K562 (cell line): ENCODE measurements around the gene OPCML. TPM values are rescaled to one million over a fixed set of nuclear protein-coding genes. Genes with fewer than 3 reads are reported as not detected.

ENCODE experiments used
- ATAC-seq: fragments of 200-7000 bp; cut with Tn5 transposase; 3 replicates; pipeline ENCODE4 v1.9.1; 2020; ENCODE audit warnings: moderate library complexity
- BruUV-seq: library from RNA; stranded (reverse); fragments of 400-500 nt; replicated peaks from 2 replicates; lab custom pipeline; 2021; lab: Mats Ljungman, UMichigan
- CTCF ChIA-PET: fragments of 300-600 bp; formaldehyde crosslinking; extraction: SDS; loops from one replicate; lab custom pipeline; 2021; ENCODE audit warnings: low intra/inter-chr PET ratio; lab: Yijun Ruan, JAX
- POLR2A ChIA-PET: fragments of 300-600, 350-650 bp; sonication (Branson Sonifier 250); formaldehyde crosslinking; extraction: SDS; loops from one replicate; lab custom pipeline; 2021; ENCODE audit warnings: antibody characterized with exemption, inconsistent platforms; lab: Yijun Ruan, JAX
- DNase-seq, 4 experiments: peaks; one replicate each; pipeline versions ENCODE4 v3.0.0 to v3.0.0-alpha.2; 2011 to 2018; ENCODE audit warnings: low spot score in 3 of 4, mixed read lengths in 3 of 4; ENCODE audit errors: extremely low read depth in 1 of 4
- FAIRE-seq: peaks from 2 replicates; lab custom pipeline; 2011; peaks lifted over from hg19 to GRCh38; lab: Jason Lieb, UNC
- H2AFZ ChIP-seq: 2 replicates; pipeline ENCODE4 v1.6.0; 2011; ENCODE audit warnings: low read depth, low read length, control low read depth, inconsistent platforms
- H3K27ac ChIP-seq: fragments of 200-600 bp; 3 replicates; pipeline ENCODE4 v1.8.0; 2011; ENCODE audit warnings: low read depth, mild to moderate bottlenecking, control low read depth, inconsistent platforms, low read length, moderate library complexity, mixed read lengths; ENCODE audit errors: extremely low read depth
- H3K27me3 ChIP-seq, 2 experiments: fragments of 300-600 bp in 1 of 2; 2 replicates in 1 of 2; 3 replicates in 1 of 2; pipeline versions ENCODE4 v1.6.0 to v1.8.0; 2011; ENCODE audit warnings: inconsistent platforms in 2 of 2, low read length in 2 of 2, mild to moderate bottlenecking in 1 of 2, mixed read lengths in 1 of 2, moderate library complexity in 1 of 2; ENCODE audit not compliant: control insufficient read depth in 2 of 2, insufficient read depth in 2 of 2
- H3K36me3 ChIP-seq: fragments of 300-600 bp; 3 replicates; pipeline ENCODE4 v1.8.0; 2011; ENCODE audit warnings: mild to moderate bottlenecking, low read length, inconsistent platforms; ENCODE audit not compliant: control insufficient read depth, insufficient read depth
- H3K4me1 ChIP-seq, 2 experiments: fragments of 200-600 bp in 1 of 2; replicated peaks in 1 of 2; 2 replicates in 1 of 2; 3 replicates in 1 of 2; pipeline versions ENCODE4 v1.5.1 to v1.8.0; 2011; ENCODE audit warnings: inconsistent platforms in 2 of 2, low read length in 2 of 2, mild to moderate bottlenecking in 1 of 2, mixed read lengths in 1 of 2, moderate library complexity in 1 of 2; ENCODE audit not compliant: control insufficient read depth in 2 of 2, insufficient read depth in 2 of 2
- H3K4me2 ChIP-seq: 2 replicates; pipeline ENCODE4 v1.6.1; 2011; ENCODE audit warnings: low read length, control low read depth, inconsistent platforms, mixed read lengths; ENCODE audit not compliant: insufficient read depth
- H3K4me3 ChIP-seq: fragments of 200-600 bp; sonication (generic), shearing (Covaris generic); 2 replicates; pipeline ENCODE4 v1.5.1; 2016; ENCODE audit warnings: control low read depth, inconsistent platforms
- H3K79me2 ChIP-seq: fragments of 200-600 bp; 3 replicates; pipeline ENCODE4 v1.8.0; 2011; ENCODE audit warnings: low read length, inconsistent platforms; ENCODE audit not compliant: control insufficient read depth, insufficient read depth
- H3K9ac ChIP-seq, 2 experiments: 2 replicates each; pipeline versions ENCODE4 v1.6.0 to v1.6.1; 2011; ENCODE audit warnings: low read depth in 2 of 2, low read length in 2 of 2, control low read depth in 1 of 2, inconsistent platforms in 1 of 2, mild to moderate bottlenecking in 1 of 2, mixed read lengths in 1 of 2; ENCODE audit not compliant: insufficient read depth in 1 of 2
- H3K9me1 ChIP-seq: one replicate; pipeline ENCODE4 v1.6.0; 2011; ENCODE audit warnings: inconsistent platforms, mild to moderate bottlenecking, low read length, moderate library complexity; ENCODE audit not compliant: control insufficient read depth, insufficient read depth
- H3K9me3 ChIP-seq: replicated peaks from 2 replicates; pipeline ENCODE4 v1.5.1; 2011; ENCODE audit warnings: low read depth, low read length, inconsistent platforms; ENCODE audit not compliant: control insufficient read depth, insufficient read depth
- H4K20me1 ChIP-seq: replicated peaks from 2 replicates; pipeline ENCODE4 v1.6.1; 2011; ENCODE audit warnings: low read length, inconsistent platforms, mixed read lengths; ENCODE audit not compliant: control insufficient read depth, insufficient read depth
- ARID4B ChIP-seq: sonication (generic); formaldehyde crosslinking; IDR thresholded peaks from 2 replicates; pipeline ENCODE4 v1.8.0; 2022; ENCODE audit warnings: mild to moderate bottlenecking, missing genetic modification reagents
- BRF1 ChIP-seq: IDR thresholded peaks from 3 replicates; pipeline ENCODE4 v1.6.1; 2011; ENCODE audit warnings: borderline replicate concordance, mild to moderate bottlenecking; ENCODE audit not compliant: insufficient read length; ENCODE audit errors: extremely low read depth
- DIDO1 ChIP-seq: fragments of 450-650 bp; IDR thresholded peaks from 2 replicates; pipeline ENCODE4 v1.6.1; 2016; ENCODE audit warnings: low read depth, missing biosample characterization, missing genetic modification characterization
- EHMT2 ChIP-seq: fragments of 450-650 bp; IDR thresholded peaks from 2 replicates; pipeline ENCODE4 v1.6.1; 2018; ENCODE audit warnings: antibody characterized with exemption
- HNRNPL ChIP-seq: fragments of 200-400 bp; formaldehyde crosslinking; IDR thresholded peaks from 2 replicates; pipeline ENCODE4 v1.6.1; 2017; ENCODE audit warnings: low read depth, mild to moderate bottlenecking, low read length
- RNF2 ChIP-seq: sonication (generic); IDR thresholded peaks from 2 replicates; pipeline ENCODE4 v1.6.1; 2016
- SFPQ ChIP-seq: fragments of 200-400 bp; formaldehyde crosslinking; IDR thresholded peaks from 2 replicates; pipeline ENCODE4 v1.6.1; 2017; ENCODE audit warnings: mild to moderate bottlenecking, low read depth, low read length, moderate library complexity
- SMARCA5 ChIP-seq: fragments of 450-650 bp; IDR thresholded peaks from 2 replicates; pipeline ENCODE4 v1.6.1; 2016
- SMC3 ChIP-seq: conservative IDR thresholded peaks from 2 replicates; pipeline ENCODE4 v1.6.1; 2011; ENCODE audit warnings: low read depth, low read length, improper control_type of control experiment; ENCODE audit not compliant: insufficient read depth
- TRIM28 ChIP-seq: fragments of 450-650 bp; IDR thresholded peaks from 2 replicates; pipeline ENCODE4 v1.6.1; 2017
- ZFP1 ChIP-seq: fragments of 450-650 bp; formaldehyde crosslinking; IDR thresholded peaks from 2 replicates; pipeline ENCODE4 v1.4.0; 2020; ENCODE audit warnings: mild to moderate bottlenecking, mixed read lengths
- ZNF134 ChIP-seq: fragments of 250-450 bp; sonication (Bioruptor Pico); conservative IDR thresholded peaks from 2 replicates; pipeline ENCODE4 v1.4.0; 2020
- ZNF146 ChIP-seq: IDR thresholded peaks from one replicate; pipeline ENCODE4 v1.6.1; 2018; ENCODE audit warnings: missing compliant biosample characterization; ENCODE audit not compliant: unreplicated experiment
- ZNF175 ChIP-seq: fragments of 200-800 bp; sonication (Bioruptor generic); IDR thresholded peaks from 2 replicates; pipeline ENCODE4 v1.6.1; 2016; ENCODE audit warnings: low read depth, mild to moderate bottlenecking, missing genetic modification characterization, missing compliant biosample characterization
- ZNF512 ChIP-seq: IDR thresholded peaks from 2 replicates; pipeline ENCODE4 v1.6.1; 2016; ENCODE audit warnings: missing genetic modification characterization, missing compliant biosample characterization
- ZNF717 ChIP-seq: fragments of 250-450 bp; sonication (Bioruptor Pico); IDR thresholded peaks from 2 replicates; pipeline ENCODE4 v1.5.0; 2021
- WGBS: fragments of 100-300 bp; shearing (Covaris generic); methylation state at CpG from one replicate; pipeline ENCODE4 v1.1.6; 2016; ENCODE audit warnings: low coverage, mixed read lengths; ENCODE audit not compliant: insufficient coverage; ENCODE audit errors: missing lambda C conversion rate; 5-methylcytosine and 5-hydroxymethylcytosine counted together
- in situ Hi-C: fragments of 300-500 bp; cut with MboI; formaldehyde crosslinking; loops from 4 replicates; pipeline ENCODE4 v1.15.0; 2018; ENCODE audit warnings: inconsistent platforms, mixed read lengths
- intact Hi-C: fragments of 100-400 bp; cut with micrococcal nuclease; formaldehyde crosslinking; loops from 2 replicates; pipeline ENCODE4 v1.14.2; 2022
- polyA plus RNA-seq, 8 experiments: library from polyadenylated mRNA; depleted of rRNA in 4 of 8; stranded (reverse) in 5 of 8; unstranded in 3 of 8; fragments of >200 nt; fragmentation: Nextera tagmentation in 2 of 8; fragmentation: Illumina TruSeq in 1 of 8; extraction: Ambion mirVana in 2 of 8; extraction: Trizol in 1 of 8; gene quantifications; 2 replicates each; pipeline versions ENCODE4 v1.2.1 to v1.2.3, GENCODE V29; 2011 to 2014; ENCODE audit warnings: inconsistent platforms in 1 of 8, missing spikeins in 1 of 8
- total RNA-seq, 7 experiments: library from RNA; depleted of rRNA in 6 of 7; stranded (reverse); fragments of >200 nt in 6 of 7; fragmentation: Illumina TruSeq in 2 of 7; extraction: Trizol in 2 of 7; gene quantifications; 2 replicates each; pipeline versions ENCODE4 v1.2.1 to v1.2.3, GENCODE V29; 2011 to 2021; ENCODE audit warnings: low replicate concordance in 1 of 7

OPCML gene
- total and polyA plus RNA-seq, 9 of the 15 experiments (the other 6 are each of a cell fraction or from before 2014, with no cell fraction given): not detected

GRCh38 chr11:133338588-133338987 lies 193.7 kb downstream of the OPCML start (continued):
- no peak for TF ChIP-seq BRF1
- TF ChIP-seq ZFP1 (CRISPR knock-in tag): no peak
- TF ChIP-seq ZNF175 (CRISPR knock-in tag): no peak

GRCh38 chr11:133337951-133338418 lies 194.3 kb downstream of the OPCML start:
- Histone ChIP-seq H3K36me3 (no peaks in the 10 kb centered on the region), H3K4me3 (no peak overlapping the region), H2AFZ (no peak overlapping the region), H3K9me1 (no peaks in the 10 kb centered on the region), H3K79me2 (no peaks in the 10 kb centered on the region), H3K9ac (no peak overlapping the region), H3K27ac (no peak overlapping the region), H3K4me1 (no peaks in the 10 kb centered on the region), H3K9me3 (no peaks in the 10 kb centered on the region; the same call in 1 of the 2 replicates), H3K27me3 (no peaks in the 10 kb centered on the region), H4K20me1 (no peaks in the 10 kb centered on the region), H3K4me2 (no peak overlapping the region)
- BruUV-seq: no TSS peak
- ATAC-seq: no peak
- no peak for DNase-seq
- 0% methylated on average over 7 of the region's 7 CpGs for WGBS
- in situ Hi-C loops (no loop called here), intact Hi-C loops (no loop called here)
- POLR2A ChIA-PET: no interaction called here
- FAIRE-seq: no peak
- CTCF ChIA-PET: no interaction called here
- TF ChIP-seq ARID4B (CRISPR knock-in tag): no peak
- no peak for TF ChIP-seq SMC3
- TF ChIP-seq RNF2: no peak
- no peak for TF ChIP-seq DIDO1
- TF ChIP-seq ZNF134 (CRISPR knock-in tag): no peak
- no peak for TF ChIP-seq HNRNPL
- no peak for TF ChIP-seq SFPQ
- TF ChIP-seq ZNF146 (CRISPR knock-in tag): no peak
- TF ChIP-seq ZNF512: no peak
- no peak for TF ChIP-seq TRIM28
- TF ChIP-seq SMARCA5: no peak
- no peak for TF ChIP-seq EHMT2
- TF ChIP-seq ZNF717 (CRISPR knock-in tag): no peak
